H1 (cell line): ENCODE measurements around the gene TM4SF18. TPM values are rescaled to one million over a fixed set of nuclear protein-coding genes. Genes with fewer than 3 reads are reported as not detected.
A peak's percentile ranks its signal among the peaks of the same experiment; 100 is the strongest.

Experiments
- BACH1 ChIP-seq: IDR thresholded peaks from 2 replicates; pipeline ENCODE4 v1.6.1; 2012; ENCODE audit warnings: low read length, improper control_type of control experiment
- EP300 ChIP-seq, 2 experiments: IDR thresholded peaks; 1 replicate in 1 of 2; 2 replicates in 1 of 2; pipeline ENCODE4 v1.6.1; 2011 to 2012; ENCODE audit warnings: low read depth in 2 of 2, low read length in 2 of 2, mild to moderate bottlenecking in 2 of 2, borderline replicate concordance in 1 of 2, inconsistent platforms in 1 of 2, moderate library complexity in 1 of 2
- NANOG ChIP-seq: IDR thresholded peaks from 2 replicates; pipeline ENCODE4 v1.6.1; 2011; ENCODE audit warnings: low read length, low read depth, mild to moderate bottlenecking, inconsistent platforms; ENCODE audit not compliant: insufficient read depth, poor library complexity, severe bottlenecking
- POU5F1 ChIP-seq: IDR thresholded peaks from 2 replicates; pipeline ENCODE4 v1.6.1; 2011; ENCODE audit warnings: low read depth, mild to moderate bottlenecking, low read length, moderate library complexity
- RNF2 ChIP-seq: fragments of 200-900, 300-1000 bp; sonication (generic); IDR thresholded peaks from 2 replicates; pipeline ENCODE4 v1.7.1; 2016; ENCODE audit warnings: borderline replicate concordance, low read depth, mild to moderate bottlenecking, antibody characterized with exemption, low read length; ENCODE audit not compliant: poor library complexity, severe bottlenecking; ENCODE audit errors: missing control alignments
- SIRT6 ChIP-seq: IDR thresholded peaks from one replicate; pipeline ENCODE4 v1.7.1; 2012; ENCODE audit warnings: low read length, inconsistent platforms
- SP1 ChIP-seq: IDR thresholded peaks from 2 replicates; pipeline ENCODE4 v1.6.1; 2011; ENCODE audit warnings: low read depth, low read length
- SUZ12 ChIP-seq: fragments of 200-600 bp; sonication (generic); IDR thresholded peaks from 2 replicates; pipeline ENCODE4 v1.6.1; 2012; ENCODE audit warnings: mild to moderate bottlenecking, inconsistent platforms, low read length, moderate library complexity, mixed read lengths
- ZNF274 ChIP-seq: IDR thresholded peaks from 2 replicates; pipeline ENCODE4 v1.7.0; 2012; ENCODE audit warnings: low read length, borderline replicate concordance; ENCODE audit errors: extremely low read depth
- polyA plus RNA-seq, 7 experiments: library from polyadenylated mRNA; depleted of rRNA in 3 of 7; stranded (reverse) in 5 of 7; unstranded in 2 of 7; fragments of >200 nt in 5 of 7; fragments of 200-250 nt in 2 of 7; gene quantifications; 1 replicate in 5 of 7; 2 replicates in 1 of 7; 4 replicates in 1 of 7; pipeline versions ENCODE4 v1.2.1 to v1.2.3, GENCODE V29; 2011 to 2013; ENCODE audit warnings: missing spikeins in 2 of 7, mixed read lengths in 2 of 7
- total RNA-seq: library from RNA; stranded (reverse); fragmentation: NEBNext Ultra II Directional; extraction: Animal tissue kit (Norgen Biotek cat#: 25700); gene quantifications from 2 replicates; pipeline ENCODE4 v1.2.1, GENCODE V29; 2021

The TM4SF18 gene
- total and polyA plus RNA-seq, 2 of the 8 experiments (the other 6 are each of a cell fraction or from before 2014, with no cell fraction given) = 2.9 to 13.6 TPM

GRCh38 chr3:149368674-149369497, 35.5 kb upstream of the TM4SF18 start (continued):
- TF ChIP-seq RNF2 (no peak), SIRT6 (no peak), BACH1 (no peak), NANOG (no peak), ZNF274 (no peak), EP300 (IDR thresholded peaks at IDR 0.05; ENCODE audit: borderline replicate concordance in 1 of 2, low read depth in 2 of 2, low read length in 2 of 2) (no peak), SUZ12 (no peak), POU5F1 (no peak), SP1 (peak; percentile 42; the same call in 1 of the 2 replicates)
